ENCODE data around the gene SLC44A3.

SLC44A3 gene

GRCh38 chr1:94777281-94777680, 42.9 kb upstream of the SLC44A3 start:
- no peak overlapping the region for H3K4me3 ChIP-seq (ENCODE audit: low read length)
- TF ChIP-seq CTCF (conservative IDR thresholded peaks at IDR 0.05; ENCODE audit: low read length) = no peak
- no peak for DNase-seq (ENCODE audit: low read depth)

GRCh38 chr1:94778808-94779207, 41.3 kb upstream of the SLC44A3 start:
- no peak overlapping the region for H3K4me3 ChIP-seq (ENCODE audit: low read length)
- TF ChIP-seq CTCF (conservative IDR thresholded peaks at IDR 0.05; ENCODE audit: low read length) = no peak
- peak; percentile 60 for DNase-seq (ENCODE audit: low read depth)

GRCh38 chr1:94783342-94784189, 36.6 kb upstream of the SLC44A3 start:
- no peak for TF ChIP-seq CTCF (conservative IDR thresholded peaks at IDR 0.05; ENCODE audit: low read length)
- no peak overlapping the region for H3K4me3 ChIP-seq (ENCODE audit: low read length)
- DNase-seq (ENCODE audit: low read depth) = peak; percentile 99

GRCh38 chr1:94784190-94784515, 36.0 kb upstream of the SLC44A3 start:
- TF ChIP-seq CTCF (conservative IDR thresholded peaks at IDR 0.05; ENCODE audit: low read length) = no peak
- no peak overlapping the region for H3K4me3 ChIP-seq (ENCODE audit: low read length)
- no peak for DNase-seq (ENCODE audit: low read depth)

GRCh38 chr1:94787691-94788090, 32.5 kb upstream of the SLC44A3 start:
- no peak for TF ChIP-seq CTCF (conservative IDR thresholded peaks at IDR 0.05; ENCODE audit: low read length)
- no peak overlapping the region for H3K4me3 ChIP-seq (ENCODE audit: low read length)
- DNase-seq (ENCODE audit: low read depth) = peak; percentile 33

GRCh38 chr1:94790246-94790645, 29.9 kb upstream of the SLC44A3 start:
- no peak overlapping the region for H3K4me3 ChIP-seq (ENCODE audit: low read length)
- TF ChIP-seq CTCF (conservative IDR thresholded peaks at IDR 0.05; ENCODE audit: low read length) = no peak
- DNase-seq (ENCODE audit: low read depth) = peak; percentile 61

- no peak overlapping the region for H3K4me3 ChIP-seq (ENCODE audit: low read length)
- TF ChIP-seq CTCF (conservative IDR thresholded peaks at IDR 0.05; ENCODE audit: low read length) = no peak
- no peak for DNase-seq (ENCODE audit: low read depth)
Observed at GRCh38 chr1:94790670-94791069, 29.5 kb upstream of the SLC44A3 start.
